ENCODE results near the gene CCDC171. TPM values are rescaled to one million over a fixed set of nuclear protein-coding genes. Genes with fewer than 3 reads are reported as not detected.

The CCDC171 gene
- total RNA-seq, 2 donors from 2014 or later: 0.90 to 1.4 TPM

- no peak overlapping the region for H3K4me3 ChIP-seq
- no peaks in the 10 kb centered on the region for H3K9me3 ChIP-seq
- H3K27ac ChIP-seq: no peak overlapping the region
- no peaks in the 10 kb centered on the region for H3K4me1 ChIP-seq
- no peak for DNase-seq (ENCODE audit: low spot score)
- H3K36me3 ChIP-seq: no peaks in the 10 kb centered on the region
- no peaks in the 10 kb centered on the region for H3K27me3 ChIP-seq
- no peak for TF ChIP-seq CTCF (IDR thresholded peaks at IDR 0.05)
Measured at GRCh38 chr9:15972760-15973159, 419.9 kb downstream of the CCDC171 start.

DNA sequence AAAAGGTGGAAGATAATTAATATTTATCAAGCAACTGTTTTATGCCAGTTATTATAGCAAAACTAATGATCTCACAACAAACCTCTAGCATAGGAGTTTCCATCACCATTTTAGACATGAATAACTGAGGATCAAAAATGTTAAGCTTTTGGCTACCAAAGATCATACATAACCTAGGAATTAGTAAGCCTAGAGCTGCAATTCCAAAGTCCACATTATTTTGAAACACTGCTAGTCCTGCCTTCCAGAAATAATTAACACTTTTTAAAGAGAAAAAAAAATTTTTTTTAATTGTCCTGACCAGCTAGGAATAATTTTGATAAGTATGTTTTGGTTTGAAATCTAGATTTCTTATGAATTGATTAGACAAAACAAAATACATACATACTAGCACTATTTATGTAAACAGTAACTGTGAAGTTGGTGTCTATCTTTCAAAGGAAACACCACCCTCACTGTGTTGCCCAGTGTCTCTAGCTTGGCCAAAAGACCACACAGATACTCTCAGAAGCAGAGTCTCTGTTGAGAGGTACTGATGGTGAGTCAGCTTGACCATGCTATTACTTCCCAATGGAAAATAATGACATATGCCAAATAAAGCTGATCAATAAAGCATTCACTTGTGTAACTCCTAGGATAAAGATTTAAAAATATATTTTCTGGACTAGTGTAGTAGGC is 422.4 kb downstream of the CCDC171 start:
- Histone ChIP-seq H3K9me3 (no peaks in the 10 kb centered on the region), H3K36me3 (no peaks in the 10 kb centered on the region), H3K27ac (no peak overlapping the region), H3K4me1 (no peaks in the 10 kb centered on the region), H3K4me3 (no peak overlapping the region), H3K27me3 (no peaks in the 10 kb centered on the region)
- TF ChIP-seq CTCF (IDR thresholded peaks at IDR 0.05): no peak
- no peak for DNase-seq (ENCODE audit: low spot score)

DNA sequence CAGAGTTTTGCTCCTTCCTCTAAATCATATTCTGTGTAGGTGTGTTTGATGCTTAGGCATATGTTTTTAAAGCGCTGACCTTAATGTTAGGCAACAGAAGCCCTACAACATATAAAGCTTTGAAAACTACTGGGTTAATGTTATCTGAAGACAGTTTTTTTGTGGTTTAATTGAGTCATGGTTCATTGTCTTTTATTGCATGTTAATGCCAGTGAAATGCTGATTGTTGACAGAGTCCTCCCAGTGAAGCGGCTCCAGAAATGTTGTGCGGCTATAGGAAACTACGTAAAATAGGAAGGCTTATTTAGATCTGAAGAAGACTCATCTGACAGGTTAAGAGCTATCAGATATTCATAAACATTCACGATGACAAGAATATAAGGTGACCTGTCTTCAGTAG is 424.6 kb downstream of the CCDC171 start:
- DNase-seq (ENCODE audit: low spot score): no peak

GRCh38 chr9:15982182-15982581 is 429.3 kb downstream of the CCDC171 start:
- Histone ChIP-seq H3K9me3 (no peaks in the 10 kb centered on the region), H3K27me3 (no peaks in the 10 kb centered on the region), H3K4me1 (no peaks in the 10 kb centered on the region), H3K4me3 (no peak overlapping the region), H3K36me3 (no peaks in the 10 kb centered on the region), H3K27ac (no peak overlapping the region)
- TF ChIP-seq CTCF (IDR thresholded peaks at IDR 0.05): no peak
- DNase-seq (ENCODE audit: low spot score): no peak

More for the DNA sequence above, 424.6 kb downstream of the CCDC171 start:
- H3K4me3 ChIP-seq: no peak overlapping the region
- TF ChIP-seq CTCF (IDR thresholded peaks at IDR 0.05): no peak
- H3K27ac ChIP-seq: no peak overlapping the region
- no peaks in the 10 kb centered on the region for H3K9me3 ChIP-seq
- H3K4me1 ChIP-seq: no peaks in the 10 kb centered on the region
- H3K36me3 ChIP-seq: no peaks in the 10 kb centered on the region
- no peaks in the 10 kb centered on the region for H3K27me3 ChIP-seq

GRCh38 chr9:15999422-16000339 is 446.8 kb downstream of the CCDC171 start:
- DNase-seq (ENCODE audit: low spot score): no peak
- no peaks in the 10 kb centered on the region for H3K4me1 ChIP-seq
- TF ChIP-seq CTCF (IDR thresholded peaks at IDR 0.05): no peak
- no peaks in the 10 kb centered on the region for H3K36me3 ChIP-seq
- H3K27ac ChIP-seq: no peak overlapping the region
- H3K9me3 ChIP-seq: no peaks in the 10 kb centered on the region
- no peak overlapping the region for H3K4me3 ChIP-seq
- no peaks in the 10 kb centered on the region for H3K27me3 ChIP-seq

Measured in right atrium auricular region (tissue), 2 donors.